Adrenal gland (tissue), 5 donors: ENCODE results near the gene CST8.

ENCODE experiments used
- POLR2A ChIP-seq, 2 donors: fragments of 450-650 bp; IDR thresholded peaks; one replicate each; pipeline ENCODE4 v1.6.1; 2017; ENCODE audit warnings: antibody characterized with exemption in 2 of 2, mild to moderate bottlenecking in 2 of 2, moderate library complexity in 1 of 2
- TF ChIP-seq, protein P1 (sequence below), 6 experiments: fragments of 450-650 bp in 4 of 6; fragments of 200-600 bp in 2 of 6; sonication (generic) in 1 of 6; IDR thresholded peaks; 1 replicate in 5 of 6; 2 replicates in 1 of 6; pipeline versions ENCODE4 v1.5.1 to v1.8.0; 2016 to 2021; ENCODE audit warnings: antibody characterized with exemption in 6 of 6, mild to moderate bottlenecking in 2 of 6, moderate library complexity in 1 of 6
- donor health status: DM: no; HTN: no; CAD: no.

DNA sequence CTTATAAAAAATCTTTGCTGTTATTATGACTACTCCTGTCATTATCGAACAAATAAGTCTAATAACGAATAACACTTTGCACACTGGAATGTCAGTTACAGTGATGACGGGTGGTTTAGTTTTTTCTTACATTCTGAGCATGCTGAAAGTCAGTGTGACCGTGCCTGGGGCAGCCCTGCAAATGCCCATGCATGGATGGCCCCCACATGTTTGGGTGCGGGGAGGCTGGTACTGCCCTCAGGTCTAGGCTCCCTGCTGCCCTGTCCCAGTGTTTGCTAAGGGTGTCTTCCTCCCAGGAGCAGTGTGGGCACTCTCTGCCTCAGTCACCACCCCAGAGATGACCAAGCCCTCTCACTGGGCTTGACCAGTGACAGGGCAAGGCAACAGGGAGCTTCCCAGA is 48.5 kb upstream of the CST8 start:
- TF ChIP-seq, protein P1, sequence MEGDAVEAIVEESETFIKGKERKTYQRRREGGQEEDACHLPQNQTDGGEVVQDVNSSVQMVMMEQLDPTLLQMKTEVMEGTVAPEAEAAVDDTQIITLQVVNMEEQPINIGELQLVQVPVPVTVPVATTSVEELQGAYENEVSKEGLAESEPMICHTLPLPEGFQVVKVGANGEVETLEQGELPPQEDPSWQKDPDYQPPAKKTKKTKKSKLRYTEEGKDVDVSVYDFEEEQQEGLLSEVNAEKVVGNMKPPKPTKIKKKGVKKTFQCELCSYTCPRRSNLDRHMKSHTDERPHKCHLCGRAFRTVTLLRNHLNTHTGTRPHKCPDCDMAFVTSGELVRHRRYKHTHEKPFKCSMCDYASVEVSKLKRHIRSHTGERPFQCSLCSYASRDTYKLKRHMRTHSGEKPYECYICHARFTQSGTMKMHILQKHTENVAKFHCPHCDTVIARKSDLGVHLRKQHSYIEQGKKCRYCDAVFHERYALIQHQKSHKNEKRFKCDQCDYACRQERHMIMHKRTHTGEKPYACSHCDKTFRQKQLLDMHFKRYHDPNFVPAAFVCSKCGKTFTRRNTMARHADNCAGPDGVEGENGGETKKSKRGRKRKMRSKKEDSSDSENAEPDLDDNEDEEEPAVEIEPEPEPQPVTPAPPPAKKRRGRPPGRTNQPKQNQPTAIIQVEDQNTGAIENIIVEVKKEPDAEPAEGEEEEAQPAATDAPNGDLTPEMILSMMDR (IDR thresholded peaks at IDR 0.05) = no peak
- TF ChIP-seq POLR2A (IDR thresholded peaks at IDR 0.05) = no peak
